Kidney capillary endothelial cell (primary cell): ENCODE data around the gene DAAM1.

Source experiments
- DNase-seq: peaks from one replicate; pipeline ENCODE4 v3.0.0-alpha.2; 2018; ENCODE audit warnings: low spot score

DAAM1 gene

GRCh38 chr14:59188461-59189090 is at the start of gene DAAM1:
TSS of gene DAAM1 (plus strand) at chr14:59188667. CDS start at chr14:59263478, 74,811 bp downstream.
- DNase-seq: peak; percentile 96

GRCh38 chr14:59139324-59139723 is 49.1 kb upstream of the DAAM1 start:
- DNase-seq: no peak

DNA sequence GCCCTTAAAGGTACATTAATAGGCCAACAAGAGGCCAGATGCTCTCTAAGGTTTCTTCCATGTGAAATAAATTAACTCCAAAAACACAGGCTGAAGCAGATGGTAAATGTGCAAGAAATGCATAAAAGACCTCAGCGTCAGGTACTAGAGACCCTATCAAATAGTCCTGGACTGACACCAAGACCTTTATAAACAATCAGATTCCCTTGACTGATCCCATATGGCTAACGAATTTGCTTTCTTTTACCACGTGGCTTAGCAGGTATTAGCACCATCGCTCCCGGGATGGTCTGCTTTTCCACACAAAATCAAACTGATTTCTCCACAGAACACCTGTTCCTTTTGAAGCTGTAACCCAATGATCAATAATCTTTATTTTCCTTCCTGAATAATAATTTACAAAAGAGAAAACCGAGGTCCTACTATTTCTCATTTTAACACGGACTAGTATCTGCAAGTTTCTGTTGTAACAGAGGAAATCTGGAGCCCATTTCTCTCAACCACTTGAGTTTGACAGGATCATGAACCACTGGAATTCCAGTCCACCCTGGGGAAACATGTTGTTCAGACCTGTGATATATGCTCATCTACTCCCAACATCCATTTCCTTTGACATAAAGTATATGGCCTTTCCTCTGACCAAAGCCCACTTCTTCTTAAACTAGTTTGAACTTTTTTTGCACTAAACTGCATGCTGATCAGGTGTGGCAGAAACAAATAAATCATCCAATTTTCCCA is 48.2 kb upstream of the DAAM1 start:
- DNase-seq: no peak

DNA sequence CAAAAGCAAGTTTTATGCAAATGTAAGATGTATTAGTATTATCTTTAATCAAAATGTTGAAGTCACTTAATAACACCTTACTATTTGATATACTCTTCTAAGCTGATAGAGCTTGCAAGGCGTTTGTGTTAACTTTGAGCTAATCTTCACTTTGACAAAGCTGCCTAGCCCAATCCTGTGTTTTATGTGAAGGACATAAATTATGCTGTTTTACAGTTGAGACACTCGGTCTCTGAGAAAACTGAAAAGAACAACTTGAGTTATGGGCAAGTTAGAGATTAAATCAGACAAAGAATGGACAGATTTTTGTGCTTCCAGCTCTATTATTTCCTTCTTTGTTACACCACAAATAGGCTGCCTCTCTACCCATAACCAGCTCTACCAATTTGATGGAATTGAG is 42.0 kb upstream of the DAAM1 start:
- no peak for DNase-seq

DNA sequence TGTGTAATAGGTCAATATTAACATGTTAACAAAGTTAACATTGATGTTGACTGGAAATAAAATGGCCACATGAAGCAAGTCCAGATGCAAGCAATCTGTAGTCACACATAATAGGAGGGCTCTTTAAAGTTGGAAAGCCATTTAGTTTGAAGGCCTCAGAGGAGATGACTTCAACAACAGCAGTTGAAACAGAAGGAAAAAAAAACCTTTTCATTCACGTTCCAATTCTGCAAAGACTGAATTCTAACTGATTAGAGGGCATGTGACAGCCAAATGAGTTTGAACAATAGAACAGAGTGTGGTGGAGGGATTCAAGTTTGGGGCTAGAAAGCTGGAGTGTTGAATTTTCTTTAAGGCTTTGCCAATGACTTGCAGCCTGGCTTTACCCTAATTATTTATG is 41.5 kb upstream of the DAAM1 start:
- DNase-seq: no peak

- DNase-seq: no peak
Observed at GRCh38 chr14:59148334-59148900, 40.0 kb upstream of the DAAM1 start.

- no peak for DNase-seq
Observed at GRCh38 chr14:59150990-59151389, 37.5 kb upstream of the DAAM1 start.

DNA sequence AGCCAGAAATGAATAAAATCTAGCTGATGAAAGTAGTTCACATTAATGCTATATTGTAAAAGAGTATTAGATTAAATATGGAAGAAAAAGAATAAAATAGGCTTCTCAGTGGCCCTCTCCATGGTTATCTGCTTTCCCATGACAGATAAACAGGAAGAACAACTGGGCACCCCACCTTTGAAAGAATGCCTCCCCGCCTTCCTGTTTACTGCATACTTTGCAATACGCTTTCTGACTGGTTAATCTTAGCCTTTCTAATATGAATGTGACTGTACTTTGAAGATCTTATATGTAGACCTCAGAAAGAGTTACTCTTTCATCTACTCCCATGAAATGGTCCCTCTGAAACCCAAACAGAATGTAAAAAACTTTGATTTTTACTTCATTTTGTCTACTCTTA is 34.1 kb upstream of the DAAM1 start:
- no peak for DNase-seq

DNA sequence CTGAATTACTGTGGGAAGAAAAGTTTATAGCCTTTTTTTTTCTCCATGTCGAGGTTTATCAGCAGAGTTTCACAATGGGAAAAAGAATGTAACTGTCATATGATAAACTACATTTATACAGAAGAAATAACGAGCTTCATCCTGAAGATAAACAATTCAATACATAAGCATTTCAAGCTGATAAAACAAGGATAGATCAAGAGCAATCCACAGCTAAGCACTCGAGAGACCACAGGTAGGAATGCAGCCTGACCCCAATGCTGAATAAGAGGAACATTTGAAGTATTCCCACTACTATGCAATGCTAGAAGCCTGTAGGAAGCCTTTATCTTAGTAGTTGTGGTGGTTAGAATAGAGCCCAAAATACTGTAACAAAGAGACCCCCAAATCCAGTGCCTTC is 32.6 kb upstream of the DAAM1 start:
- DNase-seq: no peak

DNA sequence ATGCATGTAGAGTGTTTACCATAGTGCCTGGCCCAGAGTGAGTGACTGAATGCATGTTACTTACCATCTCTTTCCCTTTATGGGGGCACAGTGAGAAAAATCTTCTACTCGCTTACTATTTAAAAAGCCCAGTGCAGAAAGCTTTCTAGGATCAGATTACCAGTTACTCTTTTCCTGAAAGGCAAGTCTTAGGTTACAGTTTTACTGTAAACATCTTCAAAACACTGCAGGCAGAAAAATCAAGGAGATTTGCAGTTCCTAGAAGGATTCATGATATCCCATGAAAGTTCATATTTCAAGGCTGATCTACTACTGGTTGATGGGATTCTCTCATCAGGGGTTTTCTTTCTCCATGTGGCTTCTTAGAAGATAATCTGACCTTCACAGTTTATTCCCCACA is 29.3 kb upstream of the DAAM1 start:
- no peak for DNase-seq

DNA sequence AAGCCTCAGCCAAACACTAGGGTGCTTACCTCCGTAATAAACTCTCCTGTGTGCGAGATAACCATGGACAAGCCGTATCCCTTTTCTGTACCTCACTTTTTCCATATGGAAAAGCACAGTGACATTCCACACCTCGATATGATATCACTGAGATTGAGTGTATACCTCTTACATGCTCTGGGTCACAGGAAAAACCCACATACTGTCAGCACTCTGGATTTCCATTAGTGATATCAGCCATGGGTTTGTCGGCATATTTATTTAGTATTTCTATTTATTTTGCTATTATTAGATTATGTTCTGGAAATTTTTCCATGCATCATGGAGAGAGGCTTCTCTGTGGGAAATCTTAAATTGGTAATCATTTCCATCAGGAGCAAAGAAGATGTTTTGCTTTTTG is 28.0 kb upstream of the DAAM1 start:
- DNase-seq: no peak

DNA sequence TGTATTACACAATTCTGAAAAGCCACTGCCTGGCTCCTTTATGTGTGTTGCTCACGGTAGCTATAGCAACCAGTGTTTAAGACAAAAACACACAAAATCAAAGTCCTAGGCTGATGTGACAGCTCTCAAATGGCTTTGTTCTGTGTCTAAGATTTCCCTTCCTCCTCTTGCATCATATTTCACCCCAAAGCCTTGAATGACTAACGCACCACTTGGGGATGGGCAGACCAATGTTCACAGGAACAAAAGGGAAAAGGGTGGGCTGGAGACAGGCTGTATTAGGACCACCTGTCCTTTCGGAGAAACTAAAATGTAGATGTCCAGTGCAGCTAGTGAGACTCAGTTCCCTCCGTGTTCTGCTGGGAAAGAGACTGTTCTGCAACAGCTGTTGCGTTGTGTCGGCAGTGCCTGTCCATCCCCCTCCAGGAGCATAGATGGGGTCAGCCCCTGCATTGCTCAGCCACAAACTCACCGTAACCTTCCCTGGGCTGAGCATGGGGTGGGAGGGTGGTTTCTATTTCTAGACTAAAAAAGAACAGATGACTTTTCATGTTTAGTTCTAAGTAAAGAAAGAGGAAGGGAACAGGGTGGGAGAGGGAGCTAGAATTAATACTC is 26.8 kb upstream of the DAAM1 start:
- no peak for DNase-seq

- DNase-seq: no peak
Observed at GRCh38 chr14:59166258-59166657, 22.2 kb upstream of the DAAM1 start.

- no peak for DNase-seq
Observed at GRCh38 chr14:59175404-59175803, 13.1 kb upstream of the DAAM1 start.

DNA sequence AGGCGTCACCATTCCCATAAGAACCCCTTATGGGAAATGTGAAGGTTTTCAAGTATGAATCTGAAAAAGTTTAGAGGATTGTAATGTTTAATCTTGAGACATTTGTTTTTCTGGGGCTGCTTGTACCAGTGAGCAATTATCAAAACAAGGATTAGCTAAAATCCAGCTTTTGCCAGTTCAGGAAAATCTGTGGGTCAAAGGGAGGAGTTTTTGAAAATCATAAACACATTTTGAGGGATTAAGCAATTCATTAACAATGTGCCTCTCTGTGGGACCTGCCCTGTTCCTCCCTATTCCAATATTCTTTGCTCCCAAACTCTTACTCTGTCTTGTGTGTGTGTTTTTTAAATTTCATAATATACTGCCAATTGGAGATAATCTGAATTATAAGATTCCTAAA is 11.7 kb upstream of the DAAM1 start:
- DNase-seq: no peak

GRCh38 chr14:59177262-59177661 is 11.2 kb upstream of the DAAM1 start:
- DNase-seq: no peak

- DNase-seq: no peak
Observed at GRCh38 chr14:59181791-59182190, 6.7 kb upstream of the DAAM1 start.

DNA sequence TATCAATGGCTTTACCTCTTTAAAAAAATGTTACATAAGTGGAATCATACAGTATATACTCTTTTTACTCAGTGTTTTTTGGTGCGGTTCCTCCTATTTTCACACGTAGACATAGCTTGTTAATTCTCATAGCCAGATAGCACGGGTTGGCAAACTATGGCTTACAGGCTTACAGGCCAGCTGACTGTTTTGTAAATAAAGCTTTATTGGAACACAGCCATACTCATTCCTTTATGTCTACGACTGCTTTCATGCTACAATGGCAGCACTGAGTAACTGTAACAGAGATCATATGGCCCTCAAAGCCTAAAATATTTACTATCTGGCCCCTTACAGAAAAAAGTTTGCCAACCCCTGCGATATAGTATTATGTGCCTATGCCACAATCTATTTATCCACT is 5.8 kb upstream of the DAAM1 start:
- DNase-seq: no peak

- no peak for DNase-seq
Observed at GRCh38 chr14:59183150-59183549, 5.3 kb upstream of the DAAM1 start.

GRCh38 chr14:59184396-59184795 is 4.1 kb upstream of the DAAM1 start:
- no peak for DNase-seq

DNA sequence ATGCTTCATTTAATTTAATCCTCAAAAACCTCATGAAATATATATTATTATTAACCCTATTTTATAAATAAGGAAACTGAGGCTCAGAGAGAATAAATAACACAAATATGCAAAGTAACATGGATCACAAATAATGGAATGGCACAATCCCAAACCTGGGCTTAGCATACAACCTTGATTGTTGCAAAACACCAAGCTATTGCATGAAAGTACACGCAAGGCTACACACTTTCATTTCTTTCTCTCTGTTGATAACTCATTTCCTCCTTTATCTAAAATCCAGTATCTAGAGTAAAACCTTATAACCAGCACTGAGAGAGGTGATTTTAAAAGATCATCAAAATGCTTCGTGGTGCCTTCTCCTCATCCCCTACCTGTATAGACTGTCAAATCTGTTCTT is 2.8 kb upstream of the DAAM1 start:
- no peak for DNase-seq

DNA sequence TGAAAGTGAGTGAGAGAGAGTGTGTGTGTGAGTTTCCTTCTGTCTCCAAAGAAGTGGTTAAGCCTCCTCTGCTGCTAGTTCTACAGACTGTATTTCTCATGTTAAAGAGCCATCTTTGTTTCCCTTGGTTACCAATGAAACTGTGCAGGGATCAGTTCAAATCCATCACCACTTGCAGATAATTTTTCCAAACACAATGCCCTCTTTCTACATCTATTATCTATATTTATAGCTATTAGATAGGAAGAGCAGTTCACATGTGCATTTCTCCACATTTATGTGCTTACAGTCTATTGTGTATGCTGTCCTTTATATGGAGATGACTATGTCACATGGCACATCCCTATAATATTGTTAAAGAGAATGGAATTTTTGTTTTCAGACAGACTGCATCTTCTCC is 2.2 kb upstream of the DAAM1 start:
- DNase-seq: no peak

DNA sequence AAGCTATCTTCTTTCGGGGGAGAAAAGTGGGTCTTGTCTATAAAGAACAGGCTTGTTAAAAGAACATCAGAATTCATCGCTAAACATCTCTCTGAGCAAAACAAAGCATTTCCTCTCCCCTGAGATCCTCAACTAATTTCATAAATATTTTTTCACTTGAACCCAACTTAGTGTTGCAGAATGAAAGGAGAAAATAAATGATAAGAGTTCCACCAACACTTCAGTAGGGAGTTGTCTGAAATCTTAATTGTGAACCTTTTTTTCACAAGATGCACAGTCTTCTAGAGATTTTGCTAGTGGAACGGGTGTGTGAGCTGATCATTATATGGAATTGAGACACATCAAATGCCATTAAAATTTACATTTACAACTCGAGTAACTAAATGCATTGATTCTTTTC is 1.3 kb upstream of the DAAM1 start:
- no peak for DNase-seq
